GM10266 (cell line): ENCODE results near the gene FXYD5.
A peak's percentile ranks its signal among the peaks of the same experiment; 100 is the strongest.

Experiments used
- DNase-seq: peaks from one replicate; pipeline ENCODE4 v3.0.0; 2012; ENCODE audit errors: extremely low spot score
- CTCF ChIP-seq: IDR thresholded peaks from 2 replicates; pipeline ENCODE4 v1.5.1; 2012; ENCODE audit warnings: mild to moderate bottlenecking, low read depth; ENCODE audit not compliant: control insufficient read depth, insufficient read depth; ENCODE audit errors: missing control alignments

Gene FXYD5

GRCh38 chr19:35120898-35121297 is 33.6 kb upstream of the FXYD5 start:
- no peak for DNase-seq
- no peak for TF ChIP-seq CTCF

GRCh38 chr19:35122687-35123551 is 31.6 kb upstream of the FXYD5 start:
- TF ChIP-seq CTCF = no peak
- DNase-seq = no peak

GRCh38 chr19:35123573-35123972 is 31.0 kb upstream of the FXYD5 start:
- DNase-seq = no peak
- no peak for TF ChIP-seq CTCF

- TF ChIP-seq CTCF = no peak
- DNase-seq = peak; percentile 96
These were observed 30.2 kb upstream of the FXYD5 start for GRCh38 chr19:35124098-35125060.

- DNase-seq = no peak
- no peak for TF ChIP-seq CTCF
These were observed 29.2 kb upstream of the FXYD5 start for GRCh38 chr19:35125270-35125717.

GRCh38 chr19:35125749-35126623 is 28.5 kb upstream of the FXYD5 start:
- no peak for DNase-seq
- no peak for TF ChIP-seq CTCF
